ENCODE results near the gene SPAG17. TPM values are rescaled to one million over a fixed set of nuclear protein-coding genes. Genes with fewer than 3 reads are reported as not detected.

The SPAG17 gene
- total RNA-seq, 1 experiment from 2014 or later = not detected

GRCh38 chr1:118077331-118078045, 107.5 kb downstream of the SPAG17 start:
- intact Hi-C loops (cut with micrococcal nuclease) = loop anchor here (1.0 to 5.0 kb wide), 4 partner anchors 73 to 1290 kb away; no protein-coding TSS in a partner anchor
- H3K4me2 ChIP-seq (ENCODE audit: low read length) = no peak overlapping the region
- H3K36me3 ChIP-seq (ENCODE audit: control insufficient read depth in 1 of 2, insufficient read depth in 2 of 2, low read length in 2 of 2) = no peaks in the 10 kb centered on the region
- no peak overlapping the region for H3K9ac ChIP-seq (ENCODE audit: low read length)
- ATAC-seq = peak; percentile 38
- peak; percentile 40 for DNase-seq (ENCODE audit: low read depth, low spot score)
- H4K20me1 ChIP-seq (ENCODE audit: insufficient read depth) = no peaks in the 10 kb centered on the region
- H3K79me2 ChIP-seq (ENCODE audit: insufficient read depth, low read length) = no peaks in the 10 kb centered on the region
- ChIA-PET RAD21 (ENCODE audit: low non-redundant PET in 1 of 2, low total read pairs in 2 of 2, uncharacterized antibody in 2 of 2, unreplicated experiment in 2 of 2) (no interaction called here), CTCF (interaction anchor here (0.6 to 1.3 kb wide), 8 partner anchors 9 to 1290 kb away, joined by 3 to 9 read pairs (median 4); no protein-coding TSS in a partner anchor), POLR2A (no interaction called here)
- peaks cover 12% of the 10 kb centered on the region; the same call in 1 of the 2 replicates for H3K27me3 ChIP-seq (ENCODE audit: insufficient read depth, low read length)
- no peak overlapping the region for H3K27ac ChIP-seq (ENCODE audit: low read depth, low read length)
- H3K9me2 ChIP-seq (ENCODE audit: insufficient read depth) = no peaks in the 10 kb centered on the region
- no peak overlapping the region for H2AFZ ChIP-seq (ENCODE audit: low read depth, low read length, poor library complexity, severe bottlenecking)
- TF ChIP-seq ZBTB33 (IDR thresholded peaks at IDR 0.05; ENCODE audit: extremely low read depth, insufficient replicate concordance, low read length) (no peak), CEBPB (IDR thresholded peaks at IDR 0.05; ENCODE audit: low read depth) (no peak), POLR2A (IDR thresholded peaks at IDR 0.05; ENCODE audit: borderline replicate concordance, extremely low read depth, insufficient read depth, insufficient read length) (no peak), ATF3 (IDR thresholded peaks at IDR 0.05) (no peak), SIN3A (IDR thresholded peaks at IDR 0.05; ENCODE audit: low read depth) (no peak), RAD21 (IDR thresholded peaks at IDR 0.05; ENCODE audit: low read depth) (peak; percentile 62), CTCF (IDR thresholded peaks at IDR 0.05 in 2 of 3, conservative IDR thresholded peaks at IDR 0.05 in 1 of 3; ENCODE audit: borderline replicate concordance in 1 of 3, insufficient read depth in 1 of 3, low read depth in 2 of 3, low read length in 2 of 3) (peak; percentile 39 to 73 (median 42); a peak in 4 of 6 replicates)
- no peak overlapping the region for H3K4me3 ChIP-seq (replicated peaks in 1 of 2; ENCODE audit: low read depth in 1 of 2, low read length in 2 of 2)
- H3K4me1 ChIP-seq (ENCODE audit: control insufficient read depth in 1 of 2, insufficient read depth in 2 of 2, low read length in 2 of 2) = no peaks in the 10 kb centered on the region
- H3K9me3 ChIP-seq (ENCODE audit: control insufficient read depth in 1 of 2, insufficient read depth in 1 of 2, low read depth in 1 of 2, low read length in 2 of 2) = no peaks in the 10 kb centered on the region
- BruUV-seq (replicated peaks) = no TSS peak

Data from HCT116 (cell line).